Jurkat, Clone E6-1 (cell line): ENCODE data around the gene ESPNL.

Experiments used
- DNase-seq: peaks from one replicate; pipeline ENCODE4 v3.0.0-alpha.2; 2011; ENCODE audit warnings: low read depth, low spot score
- H3K4me3 ChIP-seq: 2 replicates; pipeline ENCODE4 v1.5.1; 2011; ENCODE audit warnings: mild to moderate bottlenecking, low read length, control low read depth, moderate library complexity

The ESPNL gene

GRCh38 chr2:238069021-238069709, 31.0 kb upstream of the ESPNL start:
- no peak overlapping the region; the same call in 1 of the 2 replicates for H3K4me3 ChIP-seq
- DNase-seq: peak; percentile 64

GRCh38 chr2:238069877-238070276, 30.3 kb upstream of the ESPNL start:
- DNase-seq: no peak
- H3K4me3 ChIP-seq: no peak overlapping the region

DNA sequence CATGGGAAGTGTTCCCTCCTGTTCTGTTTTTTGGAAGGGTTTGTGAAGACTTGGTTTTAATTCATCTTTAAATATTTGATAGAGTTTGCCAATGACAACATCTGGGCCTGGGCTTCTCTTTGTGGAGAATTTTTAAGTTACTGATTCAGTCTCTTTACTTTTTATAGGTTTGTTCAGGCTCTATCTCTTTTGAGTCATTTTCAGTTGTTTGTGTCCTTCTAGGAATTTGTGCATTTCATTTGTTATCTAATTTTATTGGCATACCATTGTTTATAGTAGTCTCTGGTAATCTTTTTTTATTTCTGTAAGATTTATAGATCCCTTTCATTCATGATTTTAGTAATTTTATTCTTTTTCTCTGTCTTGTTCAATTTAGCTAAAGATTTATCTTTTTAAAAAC, 24.7 kb upstream of the ESPNL start:
- H3K4me3 ChIP-seq: no peak overlapping the region
- DNase-seq: no peak

DNA sequence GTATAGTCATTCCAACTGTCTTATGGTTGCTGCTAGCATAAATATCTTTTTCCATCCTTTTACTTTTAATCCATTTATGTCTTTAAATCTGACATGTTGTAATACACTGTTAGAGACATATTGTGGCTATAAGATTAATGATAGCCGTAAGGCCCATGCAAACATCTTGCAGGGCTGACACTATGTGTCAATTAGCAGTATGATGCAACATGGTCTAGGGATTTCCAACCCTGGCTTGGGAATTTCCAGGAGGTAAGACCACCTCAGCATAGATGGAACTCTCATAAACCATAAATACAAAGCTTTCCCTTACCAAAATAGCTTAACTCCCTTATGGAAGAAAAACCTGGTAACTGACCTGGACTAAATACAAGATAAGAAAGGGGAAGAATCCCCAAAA, 22.8 kb upstream of the ESPNL start:
- no peak overlapping the region for H3K4me3 ChIP-seq
- no peak for DNase-seq

- H3K4me3 ChIP-seq: no peak overlapping the region
- DNase-seq: no peak
Observed at GRCh38 chr2:238079874-238080327, 20.2 kb upstream of the ESPNL start.

- no peak overlapping the region for H3K4me3 ChIP-seq
- DNase-seq: no peak
Observed at GRCh38 chr2:238080518-238080917, 19.6 kb upstream of the ESPNL start.

DNA sequence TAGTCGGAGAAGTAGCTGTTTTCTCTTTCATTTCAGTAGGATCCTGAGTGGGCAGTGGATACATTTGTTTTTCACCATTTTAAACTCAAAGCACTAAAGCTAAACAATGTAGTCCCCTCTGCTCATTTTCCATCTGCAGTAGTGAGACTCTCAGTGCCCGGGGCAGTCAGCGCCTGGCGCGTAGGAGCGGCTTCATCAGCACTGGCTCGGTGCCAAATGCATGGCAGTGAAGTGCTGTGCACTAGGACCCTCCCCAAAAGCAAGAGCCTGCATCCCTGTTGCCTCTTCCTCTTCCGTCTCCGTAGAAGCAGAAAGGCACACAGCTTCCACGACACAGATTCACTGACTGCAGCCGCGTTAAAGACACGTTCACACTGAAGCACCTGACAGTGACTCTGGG, 19.0 kb upstream of the ESPNL start:
- no peak overlapping the region for H3K4me3 ChIP-seq
- DNase-seq: no peak

- no peak overlapping the region for H3K4me3 ChIP-seq
- DNase-seq: no peak
Observed at GRCh38 chr2:238081561-238081960, 18.6 kb upstream of the ESPNL start.

- no peak for DNase-seq
- no peak overlapping the region for H3K4me3 ChIP-seq
Observed at GRCh38 chr2:238082151-238082550, 18.0 kb upstream of the ESPNL start.

DNA sequence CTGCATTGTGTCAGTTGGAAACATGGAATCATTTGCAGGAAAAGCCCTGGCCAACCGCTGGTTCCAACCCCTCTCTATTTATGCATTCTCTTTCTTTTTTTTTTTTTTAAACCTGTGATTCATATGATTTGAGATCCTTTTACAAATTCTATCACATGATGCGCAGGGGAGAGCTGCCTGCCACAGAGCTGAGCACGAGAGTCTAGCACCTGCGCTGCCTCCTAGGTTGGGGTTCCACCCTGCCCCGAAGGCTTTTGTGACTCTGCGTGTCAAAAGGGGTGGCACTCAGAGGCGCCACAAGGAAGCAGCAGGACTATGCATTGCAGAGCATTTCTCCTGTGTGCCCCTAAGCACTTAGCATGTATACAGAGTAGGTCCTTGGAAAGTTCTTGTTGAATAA, 17.3 kb upstream of the ESPNL start:
- no peak for DNase-seq
- no peak overlapping the region for H3K4me3 ChIP-seq

DNA sequence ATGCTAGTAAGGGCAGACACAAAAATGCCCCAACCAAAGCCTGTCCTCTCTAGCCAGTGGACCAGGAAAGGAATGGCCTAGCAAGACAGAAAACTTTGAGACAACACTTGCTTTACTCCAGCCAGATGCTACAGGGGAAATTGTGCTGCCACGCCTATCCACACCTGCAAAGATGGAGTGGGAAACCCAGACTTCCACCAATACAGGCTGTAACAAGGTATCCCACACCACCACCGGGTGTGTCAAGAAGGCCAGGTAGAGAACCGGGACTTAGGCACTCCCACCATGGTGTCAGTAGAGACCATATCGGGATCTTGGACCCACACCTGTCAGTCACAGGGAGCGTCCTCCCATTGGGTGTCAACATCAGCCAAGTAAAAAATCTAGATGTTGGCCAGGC, 16.2 kb upstream of the ESPNL start:
- no peak overlapping the region for H3K4me3 ChIP-seq
- DNase-seq: no peak

DNA sequence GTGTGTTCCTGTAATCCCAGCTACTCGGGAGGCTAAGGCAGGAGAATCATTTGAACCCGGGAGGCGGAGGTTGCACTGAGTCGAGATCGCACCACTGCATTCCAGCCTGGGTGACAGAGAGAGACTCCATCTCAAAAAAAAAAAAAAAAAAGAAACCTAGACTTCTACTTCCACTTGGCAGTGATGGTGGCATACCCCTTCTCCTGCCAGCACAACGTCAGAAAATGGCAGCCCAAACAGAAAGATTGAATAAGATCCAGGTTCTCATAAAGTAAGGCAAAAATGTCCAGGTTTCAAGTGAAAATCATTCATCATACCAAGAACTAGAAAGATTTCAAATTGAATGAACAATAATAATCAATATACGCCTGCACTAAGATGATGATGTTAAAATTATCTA, 15.4 kb upstream of the ESPNL start:
- no peak for DNase-seq
- H3K4me3 ChIP-seq: no peak overlapping the region

GRCh38 chr2:238085899-238086298, 14.2 kb upstream of the ESPNL start:
- H3K4me3 ChIP-seq: no peak overlapping the region
- no peak for DNase-seq

GRCh38 chr2:238087211-238087610, 12.9 kb upstream of the ESPNL start:
- H3K4me3 ChIP-seq: no peak overlapping the region
- DNase-seq: no peak

DNA sequence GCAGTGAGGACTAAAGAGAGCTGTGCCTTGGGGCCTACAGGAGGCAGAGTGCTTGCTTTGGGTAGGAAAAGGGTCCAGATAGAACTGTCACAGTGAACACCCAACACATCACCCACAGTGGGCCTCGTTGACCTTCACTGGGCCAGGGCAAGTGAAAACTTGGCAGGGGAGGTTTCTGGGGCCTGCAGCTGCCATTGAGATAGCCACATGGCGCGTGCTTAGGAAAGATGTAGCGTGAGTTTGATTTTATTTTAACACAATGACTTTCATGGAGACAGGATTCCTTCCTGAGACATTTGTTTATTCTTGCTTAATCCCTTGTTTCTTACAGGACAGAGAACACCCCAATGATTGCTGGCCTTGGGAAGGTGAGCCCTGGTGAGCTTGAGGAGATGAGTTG, 9.3 kb upstream of the ESPNL start:
- no peak for DNase-seq
- no peak overlapping the region for H3K4me3 ChIP-seq

GRCh38 chr2:238091436-238092060, 8.6 kb upstream of the ESPNL start:
- H3K4me3 ChIP-seq: no peak overlapping the region
- DNase-seq: no peak

DNA sequence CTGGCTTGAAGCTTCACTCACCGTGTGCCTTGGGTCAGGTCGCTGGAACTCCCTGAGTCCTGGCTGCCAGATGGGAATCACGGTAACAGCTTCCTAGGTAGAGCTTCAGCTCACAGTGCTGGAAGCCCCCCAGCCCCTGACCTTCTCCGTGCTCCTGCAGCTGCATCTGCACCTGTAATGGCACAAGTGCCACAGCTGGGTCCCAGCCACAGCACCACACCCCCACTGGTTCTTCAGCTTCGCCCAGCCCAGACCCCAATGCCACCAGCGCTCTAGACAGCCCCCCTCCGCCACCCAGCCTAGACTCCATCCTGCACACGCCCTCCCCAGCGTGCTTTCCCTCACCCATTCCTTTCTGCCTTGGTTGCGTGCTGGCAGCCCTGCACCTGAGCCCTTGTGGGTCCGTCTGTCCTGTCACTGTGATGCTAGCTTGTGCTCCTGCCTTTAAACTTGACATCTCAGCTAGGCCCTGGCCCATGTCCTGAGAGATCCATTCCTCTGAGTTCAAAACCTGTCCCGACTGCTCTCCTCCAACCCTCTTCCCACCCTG, 7.6 kb upstream of the ESPNL start:
- no peak overlapping the region for H3K4me3 ChIP-seq
- DNase-seq: no peak

GRCh38 chr2:238093181-238094140, 6.7 kb upstream of the ESPNL start:
- no peak overlapping the region for H3K4me3 ChIP-seq
- no peak for DNase-seq

GRCh38 chr2:238094438-238095022, 5.6 kb upstream of the ESPNL start:
- no peak for DNase-seq

More at GRCh38 chr2:238094438-238095022, 5.6 kb upstream of the ESPNL start:
- no peak overlapping the region for H3K4me3 ChIP-seq
